Measurements from ENCODE around the gene SPSB1.

DNA sequence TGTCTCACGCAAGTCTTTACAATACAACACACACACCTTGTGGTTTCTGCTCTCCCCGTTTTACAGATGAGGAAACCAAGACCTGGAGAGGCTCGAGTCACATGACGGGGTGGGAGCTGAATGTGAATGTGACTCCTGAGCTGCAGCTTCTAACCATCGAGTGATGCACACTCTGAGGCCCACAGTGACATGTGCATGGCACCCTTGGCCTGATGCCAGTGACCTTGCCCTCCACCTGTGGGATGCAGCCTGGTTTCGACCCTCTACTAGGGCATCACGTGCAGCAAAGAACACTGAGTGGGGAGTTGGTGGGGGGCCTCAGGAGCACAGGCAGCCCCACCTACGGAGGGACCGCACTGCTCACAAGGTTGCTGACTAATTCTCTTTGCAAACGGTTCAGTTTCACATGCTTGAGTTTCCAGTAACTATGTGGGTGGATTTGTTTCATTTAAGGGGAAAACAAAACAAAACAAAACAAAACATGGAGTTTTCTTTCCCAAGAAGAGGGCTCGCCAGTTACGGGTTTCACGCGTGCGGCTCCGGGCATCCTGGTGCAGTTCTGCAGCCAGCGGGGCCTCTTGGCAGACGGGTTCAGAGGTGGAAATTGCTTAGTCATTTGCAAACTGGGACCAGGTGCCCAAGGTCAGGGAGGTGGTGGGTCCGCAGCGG, 22.9 kb downstream of the SPSB1 start:
- TF ChIP-seq POLR2A (IDR thresholded peaks at IDR 0.05) = no peak
- TF ChIP-seq CTCF (IDR thresholded peaks at IDR 0.05) = no peak

Measured in Peyer's patch (tissue), 4 donors.